GM12878 (cell line): ENCODE measurements around the gene SLC25A17.

Source experiments
- CTCF ChIP-seq, 3 experiments: IDR thresholded peaks in 2 of 3; conservative IDR thresholded peaks in 1 of 3; 2 replicates each; pipeline ENCODE4 v1.5.1; 2011; ENCODE audit warnings: low read depth in 3 of 3, low read length in 3 of 3, mild to moderate bottlenecking in 3 of 3, control low read depth in 2 of 3, moderate library complexity in 2 of 3, inconsistent platforms in 1 of 3, mixed read lengths in 1 of 3; ENCODE audit not compliant: control insufficient read depth in 2 of 3, insufficient read depth in 1 of 3; ENCODE audit errors: extremely low read depth in 1 of 3
- DPF2 ChIP-seq: fragments of 450-650 bp; IDR thresholded peaks from 2 replicates; pipeline ENCODE4 v1.6.1; 2017; ENCODE audit warnings: mild to moderate bottlenecking
- ESRRA ChIP-seq: IDR thresholded peaks from 2 replicates; pipeline ENCODE4 v1.6.1; 2012; ENCODE audit warnings: mild to moderate bottlenecking, low read length, improper control_type of control experiment
- EZH2 ChIP-seq: IDR thresholded peaks from 2 replicates; pipeline ENCODE4 v1.6.1; 2012; ENCODE audit warnings: low read depth, mild to moderate bottlenecking, control low read depth, inconsistent platforms, low read length, borderline replicate concordance; ENCODE audit not compliant: control insufficient read depth
- MEF2A ChIP-seq: IDR thresholded peaks from 2 replicates; pipeline ENCODE4 v1.6.1; 2011; ENCODE audit warnings: low read depth, mild to moderate bottlenecking, low read length, moderate library complexity; ENCODE audit not compliant: insufficient read depth
- POLR2A ChIP-seq: IDR thresholded peaks from 2 replicates; pipeline ENCODE4 v1.6.1; 2011; ENCODE audit warnings: low read depth, mild to moderate bottlenecking, low read length
- RB1 ChIP-seq: fragments of 450-650 bp; formaldehyde crosslinking; IDR thresholded peaks from 2 replicates; pipeline ENCODE4 v1.6.1; 2017; ENCODE audit warnings: mild to moderate bottlenecking, borderline replicate concordance
- REST ChIP-seq: IDR thresholded peaks from 2 replicates; pipeline ENCODE4 v1.6.1; 2012; ENCODE audit warnings: mild to moderate bottlenecking, low read depth, low read length
- SIX5 ChIP-seq: IDR thresholded peaks from 2 replicates; pipeline ENCODE4 v1.6.1; 2011; ENCODE audit warnings: mild to moderate bottlenecking, low read depth, low read length, moderate library complexity; ENCODE audit not compliant: severe bottlenecking
- SMAD1 ChIP-seq: fragments of 450-650 bp; IDR thresholded peaks from 2 replicates; pipeline ENCODE4 v1.6.1; 2018; ENCODE audit warnings: mild to moderate bottlenecking, low read depth; ENCODE audit not compliant: partially characterized antibody
- SMC3 ChIP-seq: IDR thresholded peaks from 2 replicates; pipeline ENCODE4 v1.6.1; 2011; ENCODE audit warnings: low read length, improper control_type of control experiment, borderline replicate concordance
- ZNF24 ChIP-seq: fragments of 450-650 bp; IDR thresholded peaks from 2 replicates; pipeline ENCODE4 v1.6.1; 2017; ENCODE audit warnings: antibody characterized with exemption, mild to moderate bottlenecking
- ZNF274 ChIP-seq: IDR thresholded peaks from one replicate; pipeline ENCODE4 v1.8.0; 2011; ENCODE audit not compliant: insufficient read length, insufficient read depth
- TF ChIP-seq, protein P1 (sequence below): IDR thresholded peaks from 2 replicates; pipeline ENCODE4 v1.6.1; 2011; ENCODE audit warnings: borderline replicate concordance, low read depth, mild to moderate bottlenecking, moderate library complexity, mixed read lengths, low read length; ENCODE audit not compliant: insufficient read depth; ENCODE audit errors: extremely low read length

DNA sequence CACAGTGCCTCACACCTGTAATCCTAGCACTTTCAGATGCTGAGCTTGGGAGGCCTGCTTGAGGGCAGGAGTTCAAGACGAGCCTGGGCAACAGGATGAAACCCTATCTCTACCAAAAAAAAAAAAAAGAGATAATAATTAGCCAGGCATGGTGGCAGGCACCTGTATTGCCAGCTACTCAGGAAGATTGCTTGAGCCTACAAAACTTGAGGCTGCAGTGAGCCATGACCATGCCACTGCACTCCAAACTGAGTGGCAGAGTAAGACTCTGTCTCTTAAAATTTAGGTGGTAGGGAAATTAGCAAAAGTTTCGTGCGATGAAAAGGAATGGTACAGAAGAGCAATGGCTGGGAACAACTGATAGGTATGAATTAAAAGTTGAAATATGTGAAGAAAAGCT lies 19.3 kb upstream of the SLC25A17 start:
- TF ChIP-seq DPF2 (no peak), SMC3 (no peak), SIX5 (no peak), CTCF (IDR thresholded peaks at IDR 0.05 in 2 of 3, conservative IDR thresholded peaks at IDR 0.05 in 1 of 3; ENCODE audit: control insufficient read depth in 2 of 3, extremely low read depth in 1 of 3, insufficient read depth in 1 of 3, low read depth in 3 of 3, low read length in 3 of 3) (no peak), ZNF274 (no peak), RB1 (no peak), SMAD1 (no peak), ESRRA (no peak), ZNF24 (no peak), POLR2A (no peak), MEF2A (no peak), REST (no peak), EZH2 (no peak)
- TF ChIP-seq, protein P1, sequence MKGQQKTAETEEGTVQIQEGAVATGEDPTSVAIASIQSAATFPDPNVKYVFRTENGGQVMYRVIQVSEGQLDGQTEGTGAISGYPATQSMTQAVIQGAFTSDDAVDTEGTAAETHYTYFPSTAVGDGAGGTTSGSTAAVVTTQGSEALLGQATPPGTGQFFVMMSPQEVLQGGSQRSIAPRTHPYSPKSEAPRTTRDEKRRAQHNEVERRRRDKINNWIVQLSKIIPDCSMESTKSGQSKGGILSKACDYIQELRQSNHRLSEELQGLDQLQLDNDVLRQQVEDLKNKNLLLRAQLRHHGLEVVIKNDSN, result no peak
